ENCODE measurements around the gene CCDC184.

- TF ChIP-seq POLR2AphosphoS5 (IDR thresholded peaks at IDR 0.05; ENCODE audit: low read depth, low read length) = no peak
- TF ChIP-seq TAF1 (IDR thresholded peaks at IDR 0.05; ENCODE audit: borderline replicate concordance, low read depth, low read length) = no peak
- TF ChIP-seq, protein P1, sequence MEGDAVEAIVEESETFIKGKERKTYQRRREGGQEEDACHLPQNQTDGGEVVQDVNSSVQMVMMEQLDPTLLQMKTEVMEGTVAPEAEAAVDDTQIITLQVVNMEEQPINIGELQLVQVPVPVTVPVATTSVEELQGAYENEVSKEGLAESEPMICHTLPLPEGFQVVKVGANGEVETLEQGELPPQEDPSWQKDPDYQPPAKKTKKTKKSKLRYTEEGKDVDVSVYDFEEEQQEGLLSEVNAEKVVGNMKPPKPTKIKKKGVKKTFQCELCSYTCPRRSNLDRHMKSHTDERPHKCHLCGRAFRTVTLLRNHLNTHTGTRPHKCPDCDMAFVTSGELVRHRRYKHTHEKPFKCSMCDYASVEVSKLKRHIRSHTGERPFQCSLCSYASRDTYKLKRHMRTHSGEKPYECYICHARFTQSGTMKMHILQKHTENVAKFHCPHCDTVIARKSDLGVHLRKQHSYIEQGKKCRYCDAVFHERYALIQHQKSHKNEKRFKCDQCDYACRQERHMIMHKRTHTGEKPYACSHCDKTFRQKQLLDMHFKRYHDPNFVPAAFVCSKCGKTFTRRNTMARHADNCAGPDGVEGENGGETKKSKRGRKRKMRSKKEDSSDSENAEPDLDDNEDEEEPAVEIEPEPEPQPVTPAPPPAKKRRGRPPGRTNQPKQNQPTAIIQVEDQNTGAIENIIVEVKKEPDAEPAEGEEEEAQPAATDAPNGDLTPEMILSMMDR (IDR thresholded peaks at IDR 0.05) = no peak
- no peak for TF ChIP-seq USF2 (IDR thresholded peaks at IDR 0.05; ENCODE audit: borderline replicate concordance, low read depth, low read length)
- TF ChIP-seq RFX5 (IDR thresholded peaks at IDR 0.05; ENCODE audit: low read length) = no peak
- TF ChIP-seq PBX3 (IDR thresholded peaks at IDR 0.05) = no peak
- no peak for TF ChIP-seq JUND (IDR thresholded peaks at IDR 0.05)
- TF ChIP-seq CHD2 (IDR thresholded peaks at IDR 0.05; ENCODE audit: low read length, partially characterized antibody) = no peak
- TF ChIP-seq EZH2phosphoT487 (IDR thresholded peaks at IDR 0.05; ENCODE audit: borderline replicate concordance, low read depth) = no peak
- TF ChIP-seq YY1 (IDR thresholded peaks at IDR 0.05; ENCODE audit: low read depth) = no peak
- TF ChIP-seq ZBTB33 (IDR thresholded peaks at IDR 0.05; ENCODE audit: borderline replicate concordance, low read depth) = no peak
- TF ChIP-seq TEAD4 (IDR thresholded peaks at IDR 0.05; ENCODE audit: borderline replicate concordance, insufficient read depth) = no peak
- TF ChIP-seq RXRA (IDR thresholded peaks at IDR 0.05; ENCODE audit: borderline replicate concordance, low read depth) = no peak
These were observed 22.6 kb upstream of the CCDC184 start for GRCh38 chr12:48160807-48161206.

Measured in SK-N-SH (cell line).